Choroid plexus epithelial cell (primary cell): ENCODE data around the gene ARHGEF2.

Source experiments
- DNase-seq: peaks from one replicate; pipeline ENCODE4 v3.0.0-alpha.2; 2010; ENCODE audit warnings: low read depth
- H3K4me3 ChIP-seq: 2 replicates; pipeline ENCODE4 v1.5.1; 2011; ENCODE audit warnings: low read depth, mild to moderate bottlenecking, control low read depth, low read length, moderate library complexity
- CTCF ChIP-seq: conservative IDR thresholded peaks from 2 replicates; pipeline ENCODE4 v1.5.1; 2011; ENCODE audit warnings: low read depth, mild to moderate bottlenecking, control low read depth, inconsistent platforms, low read length, moderate library complexity

Gene ARHGEF2

GRCh38 chr1:155981266-155982088, 3.1 kb upstream of the ARHGEF2 start:
- DNase-seq: peak; percentile 73
- H3K4me3 ChIP-seq: peak overlapping the region; percentile 38
- no peak for TF ChIP-seq CTCF

- H3K4me3 ChIP-seq: peak overlapping the region; percentile 85
- DNase-seq: no peak
Observed at GRCh38 chr1:155979597-155980343, 1.4 kb upstream of the ARHGEF2 start.

GRCh38 chr1:155978973-155979429, 654 bp upstream of the ARHGEF2 start:
- DNase-seq: no peak
- no peak for TF ChIP-seq CTCF
- H3K4me3 ChIP-seq: peak overlapping the region; percentile 85

More at GRCh38 chr1:155979597-155980343, 1.4 kb upstream of the ARHGEF2 start:
- TF ChIP-seq CTCF: no peak

- H3K4me3 ChIP-seq: peak overlapping the region; percentile 85
- no peak for DNase-seq
- TF ChIP-seq CTCF: no peak
Observed at GRCh38 chr1:155977690-155978324, 540 bp downstream of the ARHGEF2 start.

- no peak for DNase-seq
- H3K4me3 ChIP-seq: peak overlapping the region; percentile 85
- TF ChIP-seq CTCF: no peak
Observed at GRCh38 chr1:155976913-155977689, 1.2 kb downstream of the ARHGEF2 start.
